ENCODE measurements around the gene ENO2. TPM values are rescaled to one million over a fixed set of nuclear protein-coding genes. Genes with fewer than 3 reads are reported as not detected.

The ENO2 gene
- total RNA-seq, 1 experiment from 2014 or later: 33.5 TPM

GRCh38 chr12:6957151-6957701 lies 42.8 kb downstream of the ENO2 start:
- H3K36me3 ChIP-seq (ENCODE audit: control insufficient read depth, insufficient read depth, low read length): no peaks in the 10 kb centered on the region; the same call in 1 of the 2 replicates
- H3K27me3 ChIP-seq (ENCODE audit: control insufficient read depth, insufficient read depth, low read length): no peaks in the 10 kb centered on the region
- intact Hi-C loops (cut with micrococcal nuclease; ENCODE audit: unreplicated experiment): no loop called here
- no peak overlapping the region for H3K4me3 ChIP-seq (ENCODE audit: low read depth in 2 of 2, low read length in 2 of 2)
- DNase-seq (ENCODE audit: low read depth, low spot score): no peak
- ATAC-seq: no peak
- H3K9me3 ChIP-seq (ENCODE audit: control insufficient read depth, insufficient read depth, low read depth, low read length): no peaks in the 10 kb centered on the region
- H3K4me1 ChIP-seq (ENCODE audit: control insufficient read depth, insufficient read depth, low read length): peaks cover 11% of the 10 kb centered on the region
- CTCF ChIA-PET: no interaction called here
- in situ Hi-C loops (cut with HindIII; ENCODE audit: low pct_unique_long_range_greater_than_20kb, low sequenced_read_pairs): no loop called here
- TF ChIP-seq SIN3A (IDR thresholded peaks at IDR 0.05; ENCODE audit: borderline replicate concordance, insufficient read depth, low read depth, low read length): no peak
- no peak for TF ChIP-seq CTCF (IDR thresholded peaks at IDR 0.05)
- TF ChIP-seq TCF7L2 (IDR thresholded peaks at IDR 0.05; ENCODE audit: low read depth, low read length): no peak
- no peak for TF ChIP-seq POLR2AphosphoS5 (IDR thresholded peaks at IDR 0.05; ENCODE audit: low read depth, low read length)
- POLR2A ChIA-PET: no interaction called here
- BruUV-seq (replicated peaks): no TSS peak
- H3K27ac ChIP-seq (ENCODE audit: low read length): no peak overlapping the region

- H3K4me1 ChIP-seq (ENCODE audit: control insufficient read depth, insufficient read depth, low read length): peaks cover 13% of the 10 kb centered on the region
- no peak for ATAC-seq
- no peaks in the 10 kb centered on the region for H3K27me3 ChIP-seq (ENCODE audit: control insufficient read depth, insufficient read depth, low read length)
- CTCF ChIA-PET: no interaction called here
- TF ChIP-seq POLR2AphosphoS5 (IDR thresholded peaks at IDR 0.05; ENCODE audit: low read depth, low read length): no peak
- H3K9me3 ChIP-seq (ENCODE audit: control insufficient read depth, insufficient read depth, low read depth, low read length): no peaks in the 10 kb centered on the region
- POLR2A ChIA-PET: no interaction called here
- no peak for DNase-seq (ENCODE audit: low read depth, low spot score)
- no TSS peak for BruUV-seq (replicated peaks)
- H3K4me3 ChIP-seq (ENCODE audit: low read depth in 2 of 2, low read length in 2 of 2): no peak overlapping the region
- H3K27ac ChIP-seq (ENCODE audit: low read length): no peak overlapping the region
- in situ Hi-C loops (cut with HindIII; ENCODE audit: low pct_unique_long_range_greater_than_20kb, low sequenced_read_pairs): no loop called here
- H3K36me3 ChIP-seq (ENCODE audit: control insufficient read depth, insufficient read depth, low read length): peaks cover 4% of the 10 kb centered on the region; the same call in 1 of the 2 replicates
- intact Hi-C loops (cut with micrococcal nuclease; ENCODE audit: unreplicated experiment): no loop called here
Observed at GRCh38 chr12:6957741-6958608, 43.6 kb downstream of the ENO2 start.

- ATAC-seq (no peak), DNase-seq (ENCODE audit: low read depth, low spot score) (no peak)
- POLR2A ChIA-PET: no interaction called here
- no TSS peak for BruUV-seq (replicated peaks)
- Histone ChIP-seq H3K4me1 (ENCODE audit: control insufficient read depth, insufficient read depth, low read length) (peaks cover 13% of the 10 kb centered on the region), H3K27ac (ENCODE audit: low read length) (no peak overlapping the region), H3K4me3 (ENCODE audit: low read depth in 2 of 2, low read length in 2 of 2) (no peak overlapping the region), H3K27me3 (ENCODE audit: control insufficient read depth, insufficient read depth, low read length) (no peaks in the 10 kb centered on the region), H3K36me3 (ENCODE audit: control insufficient read depth, insufficient read depth, low read length) (peaks cover 6% of the 10 kb centered on the region; the same call in 1 of the 2 replicates), H3K9me3 (ENCODE audit: control insufficient read depth, insufficient read depth, low read depth, low read length) (no peaks in the 10 kb centered on the region)
- CTCF ChIA-PET: no interaction called here
- TF ChIP-seq TCF7L2 (IDR thresholded peaks at IDR 0.05; ENCODE audit: low read depth, low read length) (no peak), SIN3A (IDR thresholded peaks at IDR 0.05; ENCODE audit: borderline replicate concordance, insufficient read depth, low read depth, low read length) (no peak), CTCF (IDR thresholded peaks at IDR 0.05) (no peak), REST (IDR thresholded peaks at IDR 0.05; ENCODE audit: insufficient read depth in 1 of 2, low read depth in 2 of 2, low read length in 1 of 2) (no peak), POLR2AphosphoS5 (IDR thresholded peaks at IDR 0.05; ENCODE audit: low read depth, low read length) (no peak)
- in situ Hi-C loops (cut with HindIII; ENCODE audit: low pct_unique_long_range_greater_than_20kb, low sequenced_read_pairs): no loop called here
- intact Hi-C loops (cut with micrococcal nuclease; ENCODE audit: unreplicated experiment): no loop called here
Observed at GRCh38 chr12:6958609-6959057, 44.3 kb downstream of the ENO2 start.
